Fibroblast of villous mesenchyme (primary cell): ENCODE results near the gene POGZ. TPM values are rescaled to one million over a fixed set of nuclear protein-coding genes. Genes with fewer than 3 reads are reported as not detected.
"Not testable (repeated sequence)": the region's sequence is repeated elsewhere in the genome, so short reads cannot be mapped to it uniquely, and the experiment has no call there.

Experiments
- DNase-seq: peaks from one replicate; pipeline ENCODE4 v3.0.0-alpha.2; 2010; ENCODE audit warnings: low read depth
- H3K4me3 ChIP-seq: 2 replicates; pipeline ENCODE4 v1.5.1; 2011; ENCODE audit warnings: low read depth, mild to moderate bottlenecking, low read length
- CTCF ChIP-seq: IDR thresholded peaks from 2 replicates; pipeline ENCODE4 v1.5.1; 2012; ENCODE audit warnings: low read depth, mild to moderate bottlenecking, low read length; ENCODE audit not compliant: insufficient read depth
- total RNA-seq: library from RNA; depleted of rRNA; stranded (reverse); fragments of >200 nt; gene quantifications from 2 replicates; pipeline ENCODE4 v1.2.3, GENCODE V29; 2012

The POGZ gene
- total RNA-seq, 1 donor: 31.1 TPM

- DNase-seq: peak; percentile 96
- peak within 1 kb of the TSS; percentile 71 for H3K4me3 ChIP-seq
- TF ChIP-seq CTCF: no peak
Measured at GRCh38 chr1:151399324-151400171, 59.7 kb downstream of the POGZ start, which contains the start of gene PSMB4. Gene PSMB4 (plus strand): TSS chr1:151399573. CDS start chr1:151399588, 15 bp downstream.

- not testable (repeated sequence) for H3K4me3 ChIP-seq, DNase-seq
Measured at GRCh38 chr1:151396265-151396664, 63.0 kb downstream of the POGZ start.

- DNase-seq: no peak
- H3K4me3 ChIP-seq: no peak overlapping the region
- no peak for TF ChIP-seq CTCF
Measured at GRCh38 chr1:151393583-151393982, 65.7 kb downstream of the POGZ start.

- no peak for TF ChIP-seq CTCF
- DNase-seq: no peak
- no peak overlapping the region for H3K4me3 ChIP-seq
Measured at GRCh38 chr1:151391079-151391563, 68.2 kb downstream of the POGZ start.

- not testable (repeated sequence) for H3K4me3 ChIP-seq, DNase-seq
Measured at GRCh38 chr1:151390221-151391078, 68.8 kb downstream of the POGZ start.

- H3K4me3 ChIP-seq: no peak overlapping the region
- no peak for TF ChIP-seq CTCF
- DNase-seq: no peak
Measured at GRCh38 chr1:151386002-151386401, 73.3 kb downstream of the POGZ start.

GRCh38 chr1:151384584-151384983 lies 74.7 kb downstream of the POGZ start:
- TF ChIP-seq CTCF: no peak
- no peak for DNase-seq
- no peak overlapping the region for H3K4me3 ChIP-seq
